WERI-Rb-1 (cell line): Measurements from ENCODE around the gene CCDC33.

Experiments
- DNase-seq: peaks from one replicate; pipeline ENCODE4 v3.0.0-alpha.2; 2020
- H3K27ac ChIP-seq: fragments of 250-450 bp; sonication (Bioruptor Pico); 2 replicates; pipeline ENCODE4 v1.5.1; 2020; ENCODE audit warnings: mild to moderate bottlenecking, moderate library complexity
- H3K27me3 ChIP-seq: fragments of 250-450 bp; sonication (Bioruptor Pico); 2 replicates; pipeline ENCODE4 v1.5.1; 2021; ENCODE audit warnings: mild to moderate bottlenecking, low read depth, moderate library complexity; ENCODE audit not compliant: insufficient read depth, severe bottlenecking
- H3K36me3 ChIP-seq: fragments of 250-450 bp; sonication (Bioruptor Pico); 2 replicates; pipeline ENCODE4 v1.5.1; 2020; ENCODE audit warnings: mild to moderate bottlenecking, moderate library complexity
- H3K4me3 ChIP-seq: 2 replicates; pipeline ENCODE4 v1.5.1; 2011; ENCODE audit warnings: low read depth, mild to moderate bottlenecking, control low read depth, low read length
- H3K9me3 ChIP-seq: fragments of 250-450 bp; sonication (Bioruptor Pico); 2 replicates; pipeline ENCODE4 v1.5.1; 2021; ENCODE audit warnings: mild to moderate bottlenecking, moderate library complexity; ENCODE audit not compliant: severe bottlenecking
- CTCF ChIP-seq: IDR thresholded peaks from 2 replicates; pipeline ENCODE4 v1.5.1; 2011; ENCODE audit warnings: low read depth, mild to moderate bottlenecking, control low read depth, inconsistent platforms, low read length

CCDC33 gene

GRCh38 chr15:74322558-74323180 lies 86.5 kb downstream of the CCDC33 start:
- peak; percentile 97 for TF ChIP-seq CTCF
- Histone ChIP-seq H3K27me3 (no peaks in the 10 kb centered on the region), H3K9me3 (no peaks in the 10 kb centered on the region), H3K36me3 (no peaks in the 10 kb centered on the region), H3K4me3 (no peak overlapping the region), H3K27ac (no peak overlapping the region)
- peak; percentile 85 for DNase-seq

GRCh38 chr15:74324714-74325113 lies 88.6 kb downstream of the CCDC33 start:
- H3K9me3 ChIP-seq: no peaks in the 10 kb centered on the region
- H3K27me3 ChIP-seq: no peaks in the 10 kb centered on the region
- DNase-seq: no peak
- no peak overlapping the region for H3K4me3 ChIP-seq
- no peaks in the 10 kb centered on the region for H3K36me3 ChIP-seq
- TF ChIP-seq CTCF: no peak
- no peak overlapping the region for H3K27ac ChIP-seq

GRCh38 chr15:74326746-74327145 lies 90.6 kb downstream of the CCDC33 start:
- peak; percentile 22 for DNase-seq
- H3K4me3 ChIP-seq: no peak overlapping the region
- no peaks in the 10 kb centered on the region for H3K9me3 ChIP-seq
- H3K27ac ChIP-seq: no peak overlapping the region
- TF ChIP-seq CTCF: no peak
- H3K36me3 ChIP-seq: no peaks in the 10 kb centered on the region
- H3K27me3 ChIP-seq: no peaks in the 10 kb centered on the region

- H3K9me3 ChIP-seq: no peaks in the 10 kb centered on the region
- DNase-seq: no peak
- no peak overlapping the region; the same call in 1 of the 2 replicates for H3K27ac ChIP-seq
- H3K4me3 ChIP-seq: no peak overlapping the region
- no peak for TF ChIP-seq CTCF
- no peaks in the 10 kb centered on the region for H3K36me3 ChIP-seq
- H3K27me3 ChIP-seq: no peaks in the 10 kb centered on the region
Measured at GRCh38 chr15:74327756-74328155, 91.6 kb downstream of the CCDC33 start.

- no peaks in the 10 kb centered on the region for H3K36me3 ChIP-seq
- H3K9me3 ChIP-seq: no peaks in the 10 kb centered on the region
- DNase-seq: peak; percentile 33
- no peak for TF ChIP-seq CTCF
- no peak overlapping the region for H3K4me3 ChIP-seq
- no peak overlapping the region for H3K27ac ChIP-seq
- H3K27me3 ChIP-seq: no peaks in the 10 kb centered on the region
Measured at GRCh38 chr15:74328331-74329056, 92.4 kb downstream of the CCDC33 start.
